ENCODE measurements around the gene DNAJC28.

- TF ChIP-seq CREB1 (IDR thresholded peaks at IDR 0.05; ENCODE audit: low read depth) (no peak), TAF1 (IDR thresholded peaks at IDR 0.05; ENCODE audit: low read depth) (no peak), EP300 (IDR thresholded peaks at IDR 0.05; ENCODE audit: borderline replicate concordance) (no peak)
Observed at GRCh38 chr21:33511639-33512038, 20.1 kb upstream of the DNAJC28 start.

Data from Ishikawa (cell line).